ENCODE results near the gene RANBP3. TPM values are rescaled to one million over a fixed set of nuclear protein-coding genes. Genes with fewer than 3 reads are reported as not detected.

RANBP3 gene
- total RNA-seq, 1 donor from 2014 or later = 76.1 TPM

- TF ChIP-seq, protein P1, sequence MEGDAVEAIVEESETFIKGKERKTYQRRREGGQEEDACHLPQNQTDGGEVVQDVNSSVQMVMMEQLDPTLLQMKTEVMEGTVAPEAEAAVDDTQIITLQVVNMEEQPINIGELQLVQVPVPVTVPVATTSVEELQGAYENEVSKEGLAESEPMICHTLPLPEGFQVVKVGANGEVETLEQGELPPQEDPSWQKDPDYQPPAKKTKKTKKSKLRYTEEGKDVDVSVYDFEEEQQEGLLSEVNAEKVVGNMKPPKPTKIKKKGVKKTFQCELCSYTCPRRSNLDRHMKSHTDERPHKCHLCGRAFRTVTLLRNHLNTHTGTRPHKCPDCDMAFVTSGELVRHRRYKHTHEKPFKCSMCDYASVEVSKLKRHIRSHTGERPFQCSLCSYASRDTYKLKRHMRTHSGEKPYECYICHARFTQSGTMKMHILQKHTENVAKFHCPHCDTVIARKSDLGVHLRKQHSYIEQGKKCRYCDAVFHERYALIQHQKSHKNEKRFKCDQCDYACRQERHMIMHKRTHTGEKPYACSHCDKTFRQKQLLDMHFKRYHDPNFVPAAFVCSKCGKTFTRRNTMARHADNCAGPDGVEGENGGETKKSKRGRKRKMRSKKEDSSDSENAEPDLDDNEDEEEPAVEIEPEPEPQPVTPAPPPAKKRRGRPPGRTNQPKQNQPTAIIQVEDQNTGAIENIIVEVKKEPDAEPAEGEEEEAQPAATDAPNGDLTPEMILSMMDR (IDR thresholded peaks at IDR 0.05; ENCODE audit: insufficient read depth, low read length, poor library complexity, severe bottlenecking) = no peak
Observed at GRCh38 chr19:5959260-5960004, 18.5 kb downstream of the RANBP3 start.

DNA sequence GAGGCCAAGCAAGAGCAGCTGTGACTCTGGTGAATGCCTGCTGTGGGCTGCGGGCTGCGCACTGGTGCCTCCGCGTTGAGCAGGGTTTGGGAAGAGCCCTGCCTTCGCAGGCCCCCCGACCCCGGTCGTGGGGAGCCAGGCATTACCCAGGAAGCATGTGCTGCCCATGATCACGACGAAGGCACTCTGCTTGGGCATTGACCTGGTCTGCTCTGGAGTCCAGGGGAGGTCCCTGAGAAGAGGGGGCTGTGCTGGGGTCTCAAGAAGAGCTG, 19.2 kb downstream of the RANBP3 start:
- no peaks in the 10 kb centered on the region for H3K27me3 ChIP-seq (ENCODE audit: control insufficient read depth, insufficient read depth, low read length)
- no peaks in the 10 kb centered on the region for H3K36me3 ChIP-seq (ENCODE audit: control insufficient read depth, insufficient read depth, low read length)
- DNase-seq (ENCODE audit: low read depth) = no peak
- no peak overlapping the region for H3K4me3 ChIP-seq (ENCODE audit: low read depth, low read length)
- TF ChIP-seq, protein P1 (IDR thresholded peaks at IDR 0.05; ENCODE audit: insufficient read depth, low read length, poor library complexity, severe bottlenecking) = no peak

More at GRCh38 chr19:5959260-5960004, 18.5 kb downstream of the RANBP3 start:
- no peaks in the 10 kb centered on the region for H3K27me3 ChIP-seq (ENCODE audit: control insufficient read depth, insufficient read depth, low read length)
- no peak for DNase-seq (ENCODE audit: low read depth)
- no peak overlapping the region for H3K4me3 ChIP-seq (ENCODE audit: low read depth, low read length)
- no peaks in the 10 kb centered on the region for H3K36me3 ChIP-seq (ENCODE audit: control insufficient read depth, insufficient read depth, low read length)

- TF ChIP-seq, protein P1 (IDR thresholded peaks at IDR 0.05; ENCODE audit: insufficient read depth, low read length, poor library complexity, severe bottlenecking) = no peak
Observed at GRCh38 chr19:5958074-5958850, 19.7 kb downstream of the RANBP3 start.

DNA sequence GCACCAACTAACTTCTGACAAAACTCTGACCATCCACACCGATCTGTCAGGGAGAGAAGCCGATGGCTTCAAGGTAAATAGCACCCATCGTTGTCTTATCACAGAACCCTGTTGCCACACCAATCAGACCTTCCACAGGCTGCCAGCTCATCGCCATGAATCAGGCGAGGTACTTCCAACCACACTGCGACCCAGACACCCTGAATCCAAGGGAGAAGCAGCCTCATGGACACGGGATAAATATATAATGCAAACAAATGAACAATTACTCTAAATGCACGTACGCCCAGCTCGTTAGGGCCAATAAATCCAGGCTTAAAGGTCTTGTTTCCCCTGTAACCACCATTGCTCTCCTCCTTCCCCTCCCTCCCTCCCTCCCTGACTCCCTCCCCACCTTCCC, 20.8 kb downstream of the RANBP3 start:
- H3K27me3 ChIP-seq (ENCODE audit: control insufficient read depth, insufficient read depth, low read length) = no peaks in the 10 kb centered on the region
- TF ChIP-seq, protein P1 (IDR thresholded peaks at IDR 0.05; ENCODE audit: insufficient read depth, low read length, poor library complexity, severe bottlenecking) = no peak
- no peaks in the 10 kb centered on the region for H3K36me3 ChIP-seq (ENCODE audit: control insufficient read depth, insufficient read depth, low read length)
- H3K4me3 ChIP-seq (ENCODE audit: low read depth, low read length) = no peak overlapping the region
- no peak for DNase-seq (ENCODE audit: low read depth)

More at GRCh38 chr19:5958074-5958850, 19.7 kb downstream of the RANBP3 start:
- H3K4me3 ChIP-seq (ENCODE audit: low read depth, low read length) = no peak overlapping the region
- no peaks in the 10 kb centered on the region for H3K36me3 ChIP-seq (ENCODE audit: control insufficient read depth, insufficient read depth, low read length)
- H3K27me3 ChIP-seq (ENCODE audit: control insufficient read depth, insufficient read depth, low read length) = no peaks in the 10 kb centered on the region
- DNase-seq (ENCODE audit: low read depth) = no peak

DNA sequence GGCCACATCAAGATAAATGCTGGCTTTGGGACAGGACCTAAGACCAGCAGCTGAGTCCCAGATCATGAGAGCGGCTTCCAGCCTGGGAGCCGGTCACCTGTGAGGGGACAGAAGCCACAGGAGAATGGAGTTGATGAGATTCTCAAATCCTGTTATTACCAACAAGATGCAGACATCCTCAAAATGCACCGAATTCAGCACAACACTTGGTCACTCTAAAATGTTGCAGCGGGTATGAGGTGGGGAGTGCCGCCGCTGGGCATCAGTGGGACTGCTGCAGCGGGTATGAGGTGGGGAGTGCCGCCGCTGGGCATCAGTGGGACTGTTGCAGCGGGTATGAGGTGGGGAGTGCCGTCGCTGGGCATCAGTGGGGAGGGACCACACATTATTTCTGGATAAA, 21.2 kb downstream of the RANBP3 start:
- TF ChIP-seq, protein P1 (IDR thresholded peaks at IDR 0.05; ENCODE audit: insufficient read depth, low read length, poor library complexity, severe bottlenecking) = no peak
- no peak for DNase-seq (ENCODE audit: low read depth)
- Histone ChIP-seq H3K4me3 (ENCODE audit: low read depth, low read length) (no peak overlapping the region), H3K27me3 (ENCODE audit: control insufficient read depth, insufficient read depth, low read length) (no peaks in the 10 kb centered on the region), H3K36me3 (ENCODE audit: control insufficient read depth, insufficient read depth, low read length) (no peaks in the 10 kb centered on the region)
